ENCODE data around the gene MYO5B. TPM values are rescaled to one million over a fixed set of nuclear protein-coding genes. Genes with fewer than 3 reads are reported as not detected.

The MYO5B gene
- total RNA-seq, 1 donor from 2014 or later: 39.1 TPM

DNA sequence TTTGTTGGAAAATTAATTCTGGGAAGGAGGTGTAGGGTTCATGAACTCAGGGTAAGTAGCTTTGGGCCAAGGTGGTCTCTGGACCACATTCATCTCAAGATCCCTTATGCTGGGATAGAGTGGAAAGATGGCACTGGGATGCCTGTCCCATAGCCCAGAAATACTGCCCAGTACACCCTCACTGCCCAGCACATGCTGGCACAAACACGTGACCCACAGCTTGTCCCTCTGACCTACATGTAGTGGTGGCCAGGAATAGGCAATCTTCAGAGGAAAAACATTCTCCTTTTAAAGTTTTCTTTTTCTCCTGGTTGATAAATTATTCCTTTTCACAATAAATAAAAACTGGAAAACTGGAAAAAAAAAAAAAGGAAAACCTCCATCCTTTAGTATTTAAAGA lies 246.0 kb downstream of the MYO5B start:
- no peak overlapping the region for H3K4me3 Mint-ChIP-seq (ENCODE audit: low read depth)
- TF ChIP-seq, protein P1, sequence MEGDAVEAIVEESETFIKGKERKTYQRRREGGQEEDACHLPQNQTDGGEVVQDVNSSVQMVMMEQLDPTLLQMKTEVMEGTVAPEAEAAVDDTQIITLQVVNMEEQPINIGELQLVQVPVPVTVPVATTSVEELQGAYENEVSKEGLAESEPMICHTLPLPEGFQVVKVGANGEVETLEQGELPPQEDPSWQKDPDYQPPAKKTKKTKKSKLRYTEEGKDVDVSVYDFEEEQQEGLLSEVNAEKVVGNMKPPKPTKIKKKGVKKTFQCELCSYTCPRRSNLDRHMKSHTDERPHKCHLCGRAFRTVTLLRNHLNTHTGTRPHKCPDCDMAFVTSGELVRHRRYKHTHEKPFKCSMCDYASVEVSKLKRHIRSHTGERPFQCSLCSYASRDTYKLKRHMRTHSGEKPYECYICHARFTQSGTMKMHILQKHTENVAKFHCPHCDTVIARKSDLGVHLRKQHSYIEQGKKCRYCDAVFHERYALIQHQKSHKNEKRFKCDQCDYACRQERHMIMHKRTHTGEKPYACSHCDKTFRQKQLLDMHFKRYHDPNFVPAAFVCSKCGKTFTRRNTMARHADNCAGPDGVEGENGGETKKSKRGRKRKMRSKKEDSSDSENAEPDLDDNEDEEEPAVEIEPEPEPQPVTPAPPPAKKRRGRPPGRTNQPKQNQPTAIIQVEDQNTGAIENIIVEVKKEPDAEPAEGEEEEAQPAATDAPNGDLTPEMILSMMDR (IDR thresholded peaks at IDR 0.05; ENCODE audit: unreplicated experiment): no peak
- H3K36me3 Mint-ChIP-seq (ENCODE audit: insufficient read depth): peaks cover 8% of the 10 kb centered on the region
- no peaks in the 10 kb centered on the region for H3K9me3 Mint-ChIP-seq (ENCODE audit: low read depth)
- no peaks in the 10 kb centered on the region for H3K27me3 Mint-ChIP-seq
- no peak for DNase-seq (ENCODE audit: low spot score, unreplicated experiment)
- H3K27ac Mint-ChIP-seq: no peak overlapping the region
- H3K4me1 Mint-ChIP-seq (ENCODE audit: low read depth): peaks cover 6% of the 10 kb centered on the region

DNA sequence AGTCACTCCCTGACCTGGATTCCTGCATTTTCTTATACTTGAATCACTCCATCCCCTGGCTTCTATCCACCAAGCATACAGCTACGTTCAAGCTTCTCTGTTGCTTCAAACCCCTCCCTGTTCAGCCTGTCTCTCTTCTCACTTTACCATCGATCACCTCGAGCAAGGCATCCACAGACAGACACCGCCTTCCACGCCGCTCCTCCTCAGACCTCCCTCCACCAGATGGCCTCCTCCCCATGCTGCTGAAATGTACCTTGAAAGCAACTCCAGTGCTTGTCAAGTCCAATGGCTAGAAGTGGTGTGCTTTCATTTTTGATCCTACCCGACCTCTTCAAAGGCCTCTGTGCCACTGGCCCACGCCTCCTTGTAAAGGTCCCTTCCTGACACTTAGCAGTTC lies 250.3 kb downstream of the MYO5B start:
- Mint-ChIP-seq H3K36me3 (ENCODE audit: insufficient read depth) (peaks cover 4% of the 10 kb centered on the region), H3K4me3 (ENCODE audit: low read depth) (no peak overlapping the region), H3K27ac (no peak overlapping the region), H3K27me3 (no peaks in the 10 kb centered on the region), H3K4me1 (ENCODE audit: low read depth) (peaks cover 5% of the 10 kb centered on the region), H3K9me3 (ENCODE audit: low read depth) (no peaks in the 10 kb centered on the region)
- TF ChIP-seq, protein P1 (IDR thresholded peaks at IDR 0.05; ENCODE audit: unreplicated experiment): peak; percentile 25
- no peak for DNase-seq (ENCODE audit: low spot score, unreplicated experiment)

DNA sequence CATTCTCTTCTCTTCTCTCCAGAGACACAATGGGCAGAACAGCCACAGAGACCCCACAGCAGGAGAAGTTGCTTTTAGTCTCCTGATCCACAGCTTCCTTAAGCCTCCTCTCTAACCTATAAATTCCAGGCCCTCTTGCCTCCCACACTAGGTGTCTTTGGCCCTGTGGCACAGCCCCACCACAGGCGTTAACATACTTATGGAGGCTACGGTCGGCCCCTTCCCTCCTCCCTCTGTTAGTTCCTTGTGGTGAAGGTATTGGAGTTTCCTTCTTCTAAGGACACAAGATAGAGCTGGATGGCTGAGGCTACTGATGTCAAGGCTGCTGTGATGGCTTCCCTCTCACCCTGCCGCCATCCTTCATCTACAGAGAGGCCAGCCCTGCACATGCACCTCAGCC lies 258.1 kb downstream of the MYO5B start:
- Mint-ChIP-seq H3K9me3 (ENCODE audit: low read depth) (no peaks in the 10 kb centered on the region), H3K4me3 (ENCODE audit: low read depth) (no peak overlapping the region), H3K27me3 (no peaks in the 10 kb centered on the region), H3K36me3 (ENCODE audit: insufficient read depth) (peaks cover 12% of the 10 kb centered on the region), H3K4me1 (ENCODE audit: low read depth) (no peaks in the 10 kb centered on the region), H3K27ac (no peak overlapping the region)
- DNase-seq (ENCODE audit: low spot score, unreplicated experiment): no peak
- TF ChIP-seq, protein P1 (IDR thresholded peaks at IDR 0.05; ENCODE audit: unreplicated experiment): no peak

DNA sequence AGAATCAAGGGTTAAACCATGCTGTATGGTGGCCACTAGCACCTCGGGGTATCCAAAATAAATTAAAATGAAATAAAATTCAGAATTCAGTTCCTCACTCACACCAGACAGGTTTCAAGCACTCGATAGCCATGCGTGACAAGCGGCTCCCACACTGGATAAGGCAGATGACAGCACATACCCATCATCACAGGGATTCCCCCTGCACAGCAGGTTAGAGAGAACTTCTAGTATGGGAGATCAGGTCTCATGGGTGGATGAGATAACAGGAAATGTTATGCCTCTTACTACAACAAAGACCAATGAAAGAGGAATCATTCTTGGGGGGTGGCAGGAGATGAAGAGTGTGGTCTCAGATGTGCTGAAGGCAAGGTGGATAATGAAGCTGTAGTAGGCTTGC lies 259.7 kb downstream of the MYO5B start:
- no peak for DNase-seq (ENCODE audit: low spot score, unreplicated experiment)
- Mint-ChIP-seq H3K4me1 (ENCODE audit: low read depth) (no peaks in the 10 kb centered on the region), H3K4me3 (ENCODE audit: low read depth) (no peak overlapping the region), H3K27ac (no peak overlapping the region), H3K9me3 (ENCODE audit: low read depth) (no peaks in the 10 kb centered on the region), H3K27me3 (no peaks in the 10 kb centered on the region), H3K36me3 (ENCODE audit: insufficient read depth) (peaks cover 12% of the 10 kb centered on the region)
- TF ChIP-seq, protein P1 (IDR thresholded peaks at IDR 0.05; ENCODE audit: unreplicated experiment): no peak

DNA sequence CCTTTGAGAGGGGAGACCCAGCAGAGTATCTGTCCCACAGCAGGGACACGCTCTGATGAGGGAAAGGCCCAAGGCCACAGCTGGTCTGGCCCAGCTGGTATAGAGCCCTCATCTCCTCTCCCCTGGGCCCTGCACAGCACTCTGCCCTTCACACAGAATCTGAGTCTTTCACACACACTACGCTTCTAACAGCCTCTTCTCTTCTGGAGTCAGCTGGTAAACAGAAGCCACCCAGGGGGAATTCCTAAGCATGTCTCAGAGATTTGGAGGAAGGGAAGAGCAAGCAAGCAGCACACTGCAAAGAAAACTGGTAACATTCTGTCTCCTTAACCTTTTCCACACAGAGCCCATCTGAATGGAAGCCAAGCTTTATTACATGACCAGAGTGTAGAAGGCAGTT lies 260.5 kb downstream of the MYO5B start:
- H3K4me3 Mint-ChIP-seq (ENCODE audit: low read depth): no peak overlapping the region
- no peaks in the 10 kb centered on the region for H3K27me3 Mint-ChIP-seq
- TF ChIP-seq, protein P1 (IDR thresholded peaks at IDR 0.05; ENCODE audit: unreplicated experiment): no peak
- DNase-seq (ENCODE audit: low spot score, unreplicated experiment): no peak
- H3K9me3 Mint-ChIP-seq (ENCODE audit: low read depth): no peaks in the 10 kb centered on the region
- H3K36me3 Mint-ChIP-seq (ENCODE audit: insufficient read depth): peaks cover 14% of the 10 kb centered on the region
- no peaks in the 10 kb centered on the region for H3K4me1 Mint-ChIP-seq (ENCODE audit: low read depth)
- no peak overlapping the region for H3K27ac Mint-ChIP-seq

Data from progenitor cell of endocrine pancreas (in vitro differentiated cells).